Adrenal gland (tissue), 5 donors: ENCODE results near the gene TANC1.

ENCODE experiments used
- POLR2A ChIP-seq, 2 donors: fragments of 450-650 bp; IDR thresholded peaks; one replicate each; pipeline ENCODE4 v1.6.1; 2017; ENCODE audit warnings: antibody characterized with exemption in 2 of 2, mild to moderate bottlenecking in 2 of 2, moderate library complexity in 1 of 2
- TF ChIP-seq, protein P1 (sequence below), 6 experiments: fragments of 450-650 bp in 4 of 6; fragments of 200-600 bp in 2 of 6; sonication (generic) in 1 of 6; IDR thresholded peaks; 1 replicate in 5 of 6; 2 replicates in 1 of 6; pipeline versions ENCODE4 v1.5.1 to v1.8.0; 2016 to 2021; ENCODE audit warnings: antibody characterized with exemption in 6 of 6, mild to moderate bottlenecking in 2 of 6, moderate library complexity in 1 of 6
- donor health status: DM: no; HTN: no; CAD: no.

DNA sequence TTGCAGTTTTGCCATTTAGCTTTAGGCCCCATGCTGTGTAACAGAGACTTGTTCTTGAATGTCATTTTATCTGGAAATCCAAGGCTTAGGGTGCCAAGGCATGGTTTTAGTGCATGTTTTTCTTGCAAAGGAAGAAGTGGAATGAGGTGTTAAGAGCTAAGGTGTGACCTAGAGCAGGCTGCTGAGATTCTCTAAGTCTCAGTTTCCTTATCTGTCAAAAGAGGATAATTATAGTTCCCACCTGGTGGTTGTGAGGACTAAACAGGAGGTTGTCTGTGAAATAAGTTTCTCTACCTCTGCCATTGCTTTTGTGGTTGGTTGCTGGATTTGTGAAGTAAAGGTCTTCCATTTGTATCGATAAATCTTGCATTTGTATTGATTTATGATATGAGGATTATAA is 82.0 kb downstream of the TANC1 start:
- TF ChIP-seq, protein P1, sequence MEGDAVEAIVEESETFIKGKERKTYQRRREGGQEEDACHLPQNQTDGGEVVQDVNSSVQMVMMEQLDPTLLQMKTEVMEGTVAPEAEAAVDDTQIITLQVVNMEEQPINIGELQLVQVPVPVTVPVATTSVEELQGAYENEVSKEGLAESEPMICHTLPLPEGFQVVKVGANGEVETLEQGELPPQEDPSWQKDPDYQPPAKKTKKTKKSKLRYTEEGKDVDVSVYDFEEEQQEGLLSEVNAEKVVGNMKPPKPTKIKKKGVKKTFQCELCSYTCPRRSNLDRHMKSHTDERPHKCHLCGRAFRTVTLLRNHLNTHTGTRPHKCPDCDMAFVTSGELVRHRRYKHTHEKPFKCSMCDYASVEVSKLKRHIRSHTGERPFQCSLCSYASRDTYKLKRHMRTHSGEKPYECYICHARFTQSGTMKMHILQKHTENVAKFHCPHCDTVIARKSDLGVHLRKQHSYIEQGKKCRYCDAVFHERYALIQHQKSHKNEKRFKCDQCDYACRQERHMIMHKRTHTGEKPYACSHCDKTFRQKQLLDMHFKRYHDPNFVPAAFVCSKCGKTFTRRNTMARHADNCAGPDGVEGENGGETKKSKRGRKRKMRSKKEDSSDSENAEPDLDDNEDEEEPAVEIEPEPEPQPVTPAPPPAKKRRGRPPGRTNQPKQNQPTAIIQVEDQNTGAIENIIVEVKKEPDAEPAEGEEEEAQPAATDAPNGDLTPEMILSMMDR (IDR thresholded peaks at IDR 0.05) = no peak
- TF ChIP-seq POLR2A (IDR thresholded peaks at IDR 0.05) = no peak
